GM18498 (cell line): ENCODE results near the gene HNRNPM.

Experiments used
- ATAC-seq: cut with Tn5 transposase; IDR thresholded peaks from one replicate; pipeline ENCODE4 v1.9.1; 2021; ENCODE audit warnings: mild to moderate bottlenecking, moderate library complexity; ENCODE audit not compliant: unreplicated experiment

The HNRNPM gene

DNA sequence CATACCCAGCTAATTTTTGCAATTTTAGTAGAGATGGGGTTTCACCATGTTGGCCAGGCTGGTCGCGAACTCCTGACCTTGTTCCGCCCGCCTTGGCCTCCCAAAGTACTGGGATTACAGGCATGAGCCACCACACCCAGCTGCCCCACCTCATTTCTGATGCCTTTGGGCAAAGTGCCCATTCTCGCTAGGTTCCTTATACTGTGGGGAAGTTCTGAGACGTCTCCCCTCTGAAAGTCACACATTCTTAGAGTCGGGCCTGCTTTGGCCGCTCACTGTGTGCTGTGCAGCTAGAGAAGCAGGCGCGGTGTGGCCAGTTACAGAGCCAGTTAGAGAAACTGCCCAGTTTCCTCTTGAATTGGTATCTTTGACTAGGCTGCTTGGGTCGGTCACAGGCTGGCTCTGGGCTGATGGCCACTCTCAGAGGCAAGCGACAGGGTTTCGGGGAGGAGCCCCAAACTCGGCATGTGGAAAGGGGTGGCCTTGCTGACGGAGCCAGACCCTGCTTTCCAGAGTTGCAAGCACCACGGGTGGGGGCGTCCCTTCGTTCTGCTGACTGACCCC, 39.6 kb downstream of the HNRNPM start:
- no peak for ATAC-seq

DNA sequence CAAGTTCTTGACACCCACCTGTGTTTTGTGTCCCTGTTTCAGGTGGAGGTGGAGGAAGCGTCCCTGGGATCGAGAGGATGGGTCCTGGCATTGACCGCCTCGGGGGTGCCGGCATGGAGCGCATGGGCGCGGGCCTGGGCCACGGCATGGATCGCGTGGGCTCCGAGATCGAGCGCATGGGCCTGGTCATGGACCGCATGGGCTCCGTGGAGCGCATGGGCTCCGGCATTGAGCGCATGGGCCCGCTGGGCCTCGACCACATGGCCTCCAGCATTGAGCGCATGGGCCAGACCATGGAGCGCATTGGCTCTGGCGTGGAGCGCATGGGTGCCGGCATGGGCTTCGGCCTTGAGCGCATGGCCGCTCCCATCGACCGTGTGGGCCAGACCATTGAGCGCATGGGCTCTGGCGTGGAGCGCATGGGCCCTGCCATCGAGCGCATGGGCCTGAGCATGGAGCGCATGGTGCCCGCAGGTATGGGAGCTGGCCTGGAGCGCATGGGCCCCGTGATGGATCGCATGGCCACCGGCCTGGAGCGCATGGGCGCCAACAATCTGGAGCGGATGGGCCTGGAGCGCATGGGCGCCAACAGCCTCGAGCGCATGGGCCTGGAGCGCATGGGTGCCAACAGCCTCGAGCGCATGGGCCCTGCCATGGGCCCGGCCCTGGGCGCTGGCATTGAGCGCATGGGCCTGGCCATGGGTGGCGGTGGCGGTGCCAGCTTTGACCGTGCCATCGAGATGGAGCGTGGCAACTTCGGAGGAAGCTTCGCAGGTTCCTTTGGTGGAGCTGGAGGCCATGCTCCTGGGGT, 41.0 kb downstream of the HNRNPM start:
- no peak for ATAC-seq

DNA sequence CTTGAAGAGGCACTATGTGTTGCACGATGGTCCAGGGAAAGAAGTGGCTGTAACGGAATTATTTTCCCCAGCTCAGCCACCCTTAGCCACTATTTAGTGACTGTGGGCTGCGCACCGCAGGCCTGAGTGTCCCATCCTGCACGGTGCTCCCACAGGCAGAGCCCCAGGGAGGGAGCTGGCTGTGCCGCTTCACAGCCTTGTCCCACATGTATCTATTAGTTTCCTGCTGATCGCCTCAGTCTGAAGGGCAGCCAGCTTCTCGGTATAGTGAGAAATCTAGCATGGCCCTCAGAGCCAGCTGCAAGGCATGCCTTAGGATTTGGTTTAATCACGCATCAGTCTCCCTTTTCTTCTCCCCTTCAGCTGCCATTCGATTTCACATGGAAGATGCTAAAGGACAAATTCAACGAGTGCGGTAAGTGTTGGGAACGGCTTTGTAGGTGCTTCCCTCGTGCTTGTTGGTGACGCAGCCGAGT, 41.9 kb downstream of the HNRNPM start:
- no peak for ATAC-seq

DNA sequence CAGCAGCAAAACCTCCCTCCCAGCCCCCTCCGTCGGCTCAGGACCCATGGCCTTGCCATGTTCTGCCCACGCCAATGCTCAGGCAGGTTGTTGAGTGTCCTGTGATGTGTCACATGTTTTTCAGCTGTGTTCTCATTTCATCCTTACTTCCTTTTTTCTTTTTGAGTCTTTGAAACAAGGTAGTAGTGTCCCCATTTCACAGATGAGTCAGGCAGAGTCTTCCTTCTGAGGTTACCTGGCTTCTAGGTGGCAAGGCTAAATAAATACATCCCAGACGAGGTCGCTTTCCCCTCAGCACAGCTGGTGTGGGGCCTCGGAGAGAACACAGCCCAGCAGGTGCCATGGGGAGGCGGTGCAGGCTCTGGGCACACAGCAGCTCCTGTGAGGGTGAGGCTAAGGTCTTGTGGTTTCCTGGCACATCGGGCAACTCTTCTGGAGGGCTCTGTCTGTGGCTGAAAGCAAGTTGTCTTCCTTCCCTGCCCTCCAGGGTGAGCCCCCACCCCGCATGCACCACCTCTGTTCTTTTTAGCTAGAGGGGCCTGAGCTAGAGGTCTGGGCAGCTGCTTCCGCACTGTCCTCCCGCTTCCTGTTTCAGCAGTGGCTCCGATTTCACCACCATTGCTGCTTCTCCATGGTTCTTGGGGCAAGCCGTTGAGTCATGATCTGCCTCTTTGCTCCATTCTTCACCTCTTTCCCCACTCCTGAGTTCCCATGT, 42.5 kb downstream of the HNRNPM start:
- ATAC-seq: peak; percentile 67

DNA sequence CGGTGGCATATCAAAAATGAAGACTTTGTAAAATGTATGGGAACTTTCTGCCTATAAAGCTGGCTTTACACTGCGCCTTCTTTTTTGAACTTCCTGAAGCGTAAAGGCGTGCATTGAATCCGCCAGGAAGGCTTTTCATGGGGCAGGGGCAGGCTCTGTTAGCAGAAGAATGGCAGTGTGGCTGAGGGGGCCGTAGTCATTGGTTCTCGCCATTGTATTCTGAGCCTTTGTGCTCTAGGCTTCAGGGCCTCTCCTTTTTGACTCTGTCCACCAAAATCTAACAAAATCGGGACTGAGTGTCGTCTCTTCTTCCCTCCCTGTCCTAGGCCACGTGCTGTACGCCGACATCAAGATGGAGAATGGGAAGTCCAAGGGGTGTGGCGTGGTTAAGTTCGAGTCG, 43.6 kb downstream of the HNRNPM start:
- no peak for ATAC-seq

DNA sequence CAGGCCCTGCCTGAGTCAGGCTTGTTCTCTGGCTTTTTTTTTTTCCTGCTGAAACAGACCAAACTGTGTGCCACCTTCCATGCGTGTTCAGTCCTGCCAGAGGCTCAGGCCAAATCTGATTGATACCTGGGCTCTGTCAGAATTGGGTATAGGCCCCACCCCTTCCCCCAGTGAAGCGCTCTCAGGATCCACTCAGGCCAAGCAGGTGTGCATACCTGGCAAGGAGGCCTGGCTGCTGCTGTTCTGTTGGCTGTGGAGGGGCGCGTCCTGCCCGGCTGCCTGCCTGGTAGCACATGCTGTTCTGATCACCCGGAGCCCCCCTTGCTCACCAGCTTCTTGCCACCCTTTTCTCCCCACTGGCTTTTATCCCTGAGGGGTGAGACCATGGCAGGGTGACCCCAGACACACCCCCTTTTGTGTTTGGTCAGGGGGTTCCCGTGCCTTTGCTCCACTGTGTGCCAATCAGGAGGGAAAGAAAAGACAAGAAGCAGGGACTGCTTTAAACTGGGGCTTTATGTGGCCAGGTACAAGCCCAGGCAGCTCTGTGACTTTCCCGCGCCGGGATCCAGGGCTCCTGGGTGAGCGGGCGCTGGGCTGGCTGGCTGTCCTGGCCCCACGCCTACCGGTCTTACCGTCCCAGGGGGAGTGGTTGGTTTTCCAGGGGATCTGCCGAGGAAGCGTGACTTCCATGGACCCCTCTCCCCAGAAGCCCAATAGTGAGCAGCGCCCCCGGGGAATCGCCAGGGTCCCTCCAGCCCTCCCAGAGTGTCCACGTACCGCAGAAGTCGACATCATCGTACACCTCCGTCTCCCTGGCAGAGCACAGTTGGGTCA, 45.0 kb downstream of the HNRNPM start:
- ATAC-seq: no peak

DNA sequence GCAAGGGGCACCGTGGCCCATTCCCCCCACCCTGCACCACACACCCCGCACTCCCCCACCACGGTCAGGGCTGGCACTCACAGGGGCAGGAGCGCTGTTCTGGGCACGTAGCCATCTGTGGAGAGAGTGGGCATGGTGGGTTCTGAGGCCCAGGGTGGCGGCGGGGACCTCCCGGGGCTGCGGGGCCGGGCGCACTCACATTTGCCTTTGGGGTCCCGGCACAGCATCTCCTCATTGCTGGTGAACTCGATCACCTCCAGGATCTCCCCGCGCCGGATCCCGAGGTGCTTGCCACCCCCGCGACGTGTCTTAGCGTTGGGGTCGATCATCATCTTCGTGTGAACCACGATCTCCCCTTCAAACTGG, 45.6 kb downstream of the HNRNPM start:
- ATAC-seq: no peak

DNA sequence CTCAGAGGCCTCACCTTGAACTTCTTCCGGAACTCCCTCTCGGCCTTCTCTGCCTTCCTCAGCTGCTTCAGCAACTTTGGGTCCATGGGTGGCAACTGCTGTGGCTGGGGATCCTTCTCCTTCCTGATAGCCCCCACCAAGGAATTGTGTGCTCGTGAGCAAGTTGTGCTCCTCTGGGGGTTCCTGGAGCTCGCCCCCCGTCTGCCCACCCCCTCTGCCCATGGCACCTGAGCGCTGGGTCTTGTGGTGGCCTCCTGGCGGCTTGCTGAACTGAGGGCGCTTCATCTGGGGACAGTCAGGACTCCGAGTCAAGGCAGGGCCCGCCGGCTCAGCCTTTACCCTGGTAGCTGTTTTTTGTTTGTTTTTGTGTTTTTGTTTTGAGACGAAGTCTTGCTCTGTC, 46.1 kb downstream of the HNRNPM start:
- ATAC-seq: no peak

DNA sequence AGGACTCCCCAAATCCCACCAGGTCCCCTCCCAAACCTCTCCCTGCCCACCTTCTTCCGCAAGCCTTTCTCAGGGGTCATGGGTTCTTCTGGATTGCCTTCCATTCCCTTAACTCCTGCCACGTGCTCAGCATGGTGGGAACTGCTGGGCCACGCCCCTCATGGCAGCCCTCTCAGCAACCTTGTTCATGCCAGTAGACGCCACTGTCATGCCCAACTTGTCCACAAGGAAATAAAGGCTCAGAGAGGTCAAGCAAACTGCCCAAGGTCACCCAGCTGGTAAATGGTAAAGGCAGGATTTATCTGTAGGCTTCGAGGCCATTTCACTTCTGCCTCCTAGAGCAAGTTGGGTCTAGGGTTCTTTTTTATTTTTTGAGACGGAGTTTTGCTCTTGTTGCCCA, 46.8 kb downstream of the HNRNPM start:
- no peak for ATAC-seq

DNA sequence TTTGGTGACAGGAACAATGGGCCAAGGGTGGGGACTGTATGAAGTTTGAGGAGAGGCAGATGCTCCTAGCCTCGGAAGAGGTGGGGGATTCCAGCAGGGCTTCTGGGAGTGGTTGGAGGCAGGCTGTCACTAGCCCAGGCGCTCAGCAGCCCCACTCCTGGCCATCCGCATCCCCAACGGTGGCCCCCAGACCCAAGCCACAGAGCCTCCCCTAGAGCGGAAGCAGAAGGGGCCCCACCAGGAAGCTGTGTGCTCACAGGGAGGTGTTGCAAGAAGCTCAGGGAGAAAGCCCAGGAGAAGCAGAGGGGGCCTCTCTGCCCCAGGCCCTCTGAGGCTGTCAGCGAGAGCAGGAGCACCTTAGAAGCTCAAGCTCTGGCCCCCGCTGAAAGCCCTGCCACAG, 49.4 kb downstream of the HNRNPM start:
- ATAC-seq: no peak

DNA sequence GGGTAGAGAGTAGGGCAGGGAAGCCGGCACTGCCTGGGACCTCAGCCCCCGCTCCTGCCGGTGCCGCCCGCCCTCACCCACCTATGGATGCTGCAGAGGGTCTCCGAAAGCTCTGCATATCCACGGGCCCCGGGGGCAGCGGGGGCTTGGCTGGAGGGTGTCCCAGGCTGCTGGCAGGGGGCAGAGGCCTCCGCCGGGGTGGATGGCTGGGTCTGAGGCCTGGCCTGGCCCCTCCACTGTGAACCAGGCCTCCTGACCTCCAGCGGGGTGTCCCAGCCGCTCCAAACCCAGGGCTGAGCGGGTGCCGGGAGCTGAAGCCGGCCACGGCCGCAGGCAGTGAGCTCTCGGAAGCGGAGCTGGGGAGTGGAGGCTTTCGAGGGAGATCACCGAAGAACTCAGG, 53.5 kb downstream of the HNRNPM start:
- no peak for ATAC-seq

DNA sequence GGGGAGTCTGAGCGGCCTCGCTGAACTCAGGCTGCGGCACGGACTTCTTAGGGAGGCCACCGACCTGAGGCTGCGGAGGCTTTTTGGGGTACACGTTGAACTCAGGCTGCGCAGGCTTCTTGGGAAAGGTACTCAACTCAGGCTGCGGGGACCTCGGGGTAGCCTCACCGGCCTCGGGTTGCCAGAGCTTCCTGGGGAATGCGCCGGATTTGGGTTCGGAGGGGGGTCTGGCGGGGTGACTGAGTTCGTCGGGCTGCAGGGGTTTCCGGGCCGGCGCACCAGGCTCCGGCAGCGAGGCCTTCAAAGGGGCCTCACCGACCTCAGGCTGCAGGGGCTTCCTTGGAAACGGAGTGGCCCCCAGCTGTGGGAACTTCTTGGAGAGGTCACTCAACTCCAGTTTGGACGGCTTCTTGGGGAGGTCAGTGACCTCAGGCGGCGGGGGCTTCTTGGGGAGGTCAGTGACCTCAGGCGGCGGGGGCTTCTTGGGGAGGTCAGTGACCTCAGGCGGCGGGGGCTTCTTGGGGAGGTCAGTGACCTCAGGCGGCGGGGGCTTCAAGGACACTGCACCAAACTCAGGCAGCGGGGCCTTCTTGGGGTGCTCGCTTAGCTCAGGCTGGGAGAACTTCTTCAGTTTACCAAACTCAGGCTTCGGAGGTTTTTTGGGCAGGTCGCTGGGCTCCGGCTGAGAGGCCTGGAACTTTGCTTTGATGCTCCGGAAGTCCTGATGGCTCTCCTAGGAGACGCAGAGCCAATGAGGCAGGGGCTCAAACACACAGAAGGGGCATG, 54.5 kb downstream of the HNRNPM start:
- ATAC-seq: no peak

DNA sequence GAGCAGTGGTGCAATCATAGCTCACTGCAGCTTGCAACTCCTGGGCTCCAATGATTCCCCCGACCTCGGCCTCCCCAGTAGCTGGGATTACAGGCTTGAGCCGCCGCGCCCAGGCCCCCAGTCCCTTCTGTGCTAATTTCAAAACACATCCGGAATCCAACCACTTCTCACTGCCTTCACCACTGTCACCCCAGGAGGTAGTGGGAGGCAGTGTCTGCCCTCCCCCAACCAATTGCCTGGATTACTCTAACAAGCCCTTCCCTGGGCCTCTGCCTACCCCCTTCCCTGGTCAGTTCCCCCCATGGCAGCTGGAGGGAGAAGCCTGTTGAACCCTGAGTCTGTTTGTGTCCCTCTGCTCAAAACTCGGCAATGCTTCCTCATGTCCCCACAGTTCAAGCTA, 55.4 kb downstream of the HNRNPM start:
- no peak for ATAC-seq

DNA sequence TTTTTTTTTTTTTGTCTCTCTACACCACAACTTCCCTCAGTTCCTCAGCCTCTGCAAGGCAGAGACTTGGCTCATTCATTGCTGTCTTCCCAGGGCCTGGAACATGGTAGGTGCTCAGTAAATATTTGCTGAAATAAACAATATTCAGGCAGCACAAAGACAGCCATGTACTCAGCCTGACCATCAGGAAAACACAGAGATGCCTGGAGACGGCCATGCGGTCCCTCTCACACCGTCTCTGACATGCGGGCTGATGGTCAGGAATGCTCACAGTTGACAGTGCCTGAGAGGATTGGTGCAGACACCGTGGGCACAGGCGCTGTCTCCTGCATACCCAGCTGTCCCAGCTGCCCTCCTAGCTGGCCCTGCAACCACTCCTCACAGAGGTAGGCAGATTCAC, 56.7 kb downstream of the HNRNPM start:
- ATAC-seq: no peak

DNA sequence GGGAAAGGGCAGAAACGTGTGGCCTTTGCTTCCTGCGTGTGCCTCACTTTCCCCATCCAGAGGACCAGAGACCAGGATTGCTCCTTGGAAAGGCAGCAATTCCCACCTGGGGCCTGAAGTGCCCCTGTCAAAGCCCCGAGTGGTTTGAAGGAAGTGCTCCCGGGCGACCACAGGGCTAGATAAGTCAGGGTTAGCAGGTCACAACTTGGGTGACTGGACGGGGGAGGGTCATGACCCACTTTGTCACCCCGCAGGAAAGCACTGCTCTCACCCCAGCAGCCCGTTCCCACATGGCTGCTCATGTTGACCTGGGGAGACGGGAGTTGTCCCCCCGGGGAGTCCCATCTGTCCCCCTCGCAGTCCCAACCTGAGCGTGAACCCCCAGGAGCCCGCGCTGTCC, 57.2 kb downstream of the HNRNPM start:
- no peak for ATAC-seq

DNA sequence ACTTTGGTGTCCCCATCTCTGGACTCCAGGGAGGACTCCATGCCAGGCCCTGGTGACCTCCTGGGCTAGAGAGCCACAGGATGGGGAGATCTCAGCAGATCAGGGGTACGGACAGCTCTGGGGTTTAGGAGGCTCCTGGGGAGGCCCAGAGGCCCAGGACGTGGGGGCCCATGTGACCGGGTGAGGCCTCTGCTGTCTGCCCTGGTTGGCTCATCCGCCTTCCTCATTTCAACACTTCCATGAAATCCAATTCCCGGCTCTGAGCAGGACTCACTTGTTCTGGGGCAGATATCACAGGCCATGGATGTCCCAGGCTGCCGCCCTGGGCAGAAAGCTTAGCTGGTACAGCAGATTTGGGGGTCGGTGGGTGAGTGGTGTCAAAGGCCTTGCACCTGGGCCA, 58.7 kb downstream of the HNRNPM start:
- no peak for ATAC-seq

DNA sequence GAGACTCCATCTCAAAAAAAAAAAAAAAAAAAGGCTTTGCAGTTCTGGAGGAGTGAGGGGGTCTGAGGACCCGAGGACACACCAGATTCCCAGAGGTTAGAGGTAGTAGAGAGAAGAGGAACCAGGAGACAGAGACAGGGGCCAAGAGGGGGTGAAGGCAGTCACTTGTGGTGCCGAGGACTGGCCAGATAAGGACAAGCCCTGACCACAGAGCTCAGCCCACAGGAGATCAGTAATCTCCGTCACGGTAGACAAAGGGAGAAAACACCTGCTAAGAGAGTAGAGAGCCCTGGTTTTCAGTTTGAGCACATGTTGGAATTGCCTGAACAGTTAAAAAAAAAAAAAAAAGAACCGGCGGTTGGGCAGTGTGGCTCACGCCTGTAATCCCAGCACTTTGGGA, 59.4 kb downstream of the HNRNPM start:
- no peak for ATAC-seq

DNA sequence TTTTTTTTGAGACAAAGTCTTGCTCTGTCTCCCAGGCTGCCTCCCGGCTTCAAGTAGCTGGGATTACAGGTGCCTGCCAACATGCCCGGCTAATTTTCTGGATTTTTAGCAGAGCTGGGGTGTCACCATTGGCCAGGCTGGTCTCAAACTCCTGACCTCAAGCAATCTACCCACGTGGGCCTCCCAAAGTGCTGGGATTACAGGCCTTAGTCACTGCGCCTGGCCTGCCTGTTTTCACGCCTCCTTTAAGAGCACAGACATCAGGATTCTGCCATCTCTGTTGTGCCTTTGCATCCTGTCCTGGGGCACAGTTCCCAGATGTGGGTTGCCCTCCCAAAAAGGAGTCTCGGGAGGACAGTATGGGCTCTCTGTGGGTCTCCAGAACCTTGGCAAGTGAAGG, 60.1 kb downstream of the HNRNPM start:
- ATAC-seq: no peak

DNA sequence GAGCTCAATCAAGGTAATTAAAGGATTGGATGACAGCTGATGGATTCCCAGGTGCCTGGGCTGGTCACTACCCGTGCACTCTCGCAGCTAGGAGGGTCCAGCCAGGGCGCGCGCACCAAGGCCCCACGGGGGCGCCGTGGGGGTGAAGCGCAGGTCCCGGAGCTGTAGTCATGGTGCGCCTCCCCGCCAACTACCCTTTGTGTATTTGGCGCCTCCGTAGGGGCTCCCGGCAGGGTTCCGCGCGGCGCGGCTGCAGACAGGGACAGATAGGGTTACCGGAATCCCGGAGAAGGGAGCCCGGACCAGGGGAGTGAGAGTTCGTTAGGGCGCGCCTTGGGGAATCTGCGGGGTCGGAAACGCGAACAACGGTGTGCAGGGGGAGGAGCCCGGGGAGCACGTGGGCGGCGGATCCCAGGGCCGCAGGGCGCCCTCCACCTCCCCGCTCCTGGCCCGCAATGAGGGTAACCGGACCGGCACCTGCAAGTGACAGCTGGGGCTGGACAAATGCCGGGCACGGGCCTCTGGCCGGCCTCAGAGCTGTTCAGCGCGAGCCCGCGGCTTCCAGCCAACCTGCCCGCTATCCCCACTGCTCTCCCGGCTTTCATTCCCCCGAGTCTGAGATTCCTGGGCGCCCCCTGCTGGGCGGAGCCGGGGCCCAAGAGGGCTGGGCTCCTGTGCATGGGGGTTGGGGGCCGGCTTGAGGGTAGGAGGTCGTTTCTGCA, 61.1 kb downstream of the HNRNPM start:
- ATAC-seq: peak; percentile 57

DNA sequence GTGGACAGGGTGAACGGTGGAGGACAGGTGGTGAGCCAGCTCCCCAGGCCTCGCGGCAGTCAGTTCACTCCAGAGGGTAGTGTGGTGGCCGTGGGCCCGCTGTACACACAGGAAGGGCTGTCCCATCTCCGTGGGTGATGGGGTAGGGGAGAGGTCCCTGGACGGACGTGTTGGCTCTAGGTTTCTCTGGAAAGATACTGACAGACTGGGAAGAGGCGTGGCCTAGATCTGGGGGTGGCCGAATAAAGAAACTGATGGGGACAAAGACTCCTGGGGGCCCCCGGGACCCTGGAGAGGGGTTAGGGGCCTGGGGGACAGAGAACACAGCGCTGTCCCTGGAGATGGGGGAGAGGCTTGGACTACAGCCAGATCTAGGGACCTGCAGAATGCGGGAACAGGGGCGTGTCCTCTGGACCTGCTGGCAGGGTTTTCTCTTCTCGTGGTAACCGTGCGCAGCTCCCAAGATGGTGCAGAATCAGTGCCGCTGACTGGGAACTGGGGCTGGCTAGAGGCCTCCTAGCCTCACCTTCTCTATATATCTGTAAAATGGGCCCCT, 61.7 kb downstream of the HNRNPM start:
- ATAC-seq: no peak
